PFSK-1 (cell line): ENCODE measurements around the gene UBASH3A.

Experiments used
- FOXP2 ChIP-seq: optimal IDR thresholded peaks from 2 replicates; pipeline ENCODE3; 2011; ENCODE audit warnings: borderline replicate concordance, control low read depth, inconsistent platforms; ENCODE audit not compliant: insufficient read depth; ENCODE audit errors: extremely low read length, extremely low read depth
- POLR2AphosphoS5 ChIP-seq: IDR thresholded peaks from 2 replicates; pipeline ENCODE4 v1.6.1; 2012; ENCODE audit warnings: low read depth, mild to moderate bottlenecking, control low read depth, low read length, moderate library complexity
- SIN3A ChIP-seq: IDR thresholded peaks from 2 replicates; pipeline ENCODE4 v1.6.1; 2012; ENCODE audit warnings: mild to moderate bottlenecking, low read length, moderate library complexity, borderline replicate concordance; ENCODE audit not compliant: insufficient read depth
- TAF1 ChIP-seq: IDR thresholded peaks from 2 replicates; pipeline ENCODE4 v1.6.1; 2012; ENCODE audit warnings: low read length, control low read depth, borderline replicate concordance; ENCODE audit not compliant: insufficient read depth
- TF ChIP-seq, protein P1 (sequence below), 2 experiments: IDR thresholded peaks; 2 replicates each; pipeline versions ENCODE4 v1.6.1 to v1.8.0; 2011 to 2012; ENCODE audit warnings: low read depth in 2 of 2, low read length in 2 of 2, control low read depth in 1 of 2, inconsistent platforms in 1 of 2, mild to moderate bottlenecking in 1 of 2, moderate library complexity in 1 of 2; ENCODE audit not compliant: insufficient read depth in 1 of 2

The UBASH3A gene

DNA sequence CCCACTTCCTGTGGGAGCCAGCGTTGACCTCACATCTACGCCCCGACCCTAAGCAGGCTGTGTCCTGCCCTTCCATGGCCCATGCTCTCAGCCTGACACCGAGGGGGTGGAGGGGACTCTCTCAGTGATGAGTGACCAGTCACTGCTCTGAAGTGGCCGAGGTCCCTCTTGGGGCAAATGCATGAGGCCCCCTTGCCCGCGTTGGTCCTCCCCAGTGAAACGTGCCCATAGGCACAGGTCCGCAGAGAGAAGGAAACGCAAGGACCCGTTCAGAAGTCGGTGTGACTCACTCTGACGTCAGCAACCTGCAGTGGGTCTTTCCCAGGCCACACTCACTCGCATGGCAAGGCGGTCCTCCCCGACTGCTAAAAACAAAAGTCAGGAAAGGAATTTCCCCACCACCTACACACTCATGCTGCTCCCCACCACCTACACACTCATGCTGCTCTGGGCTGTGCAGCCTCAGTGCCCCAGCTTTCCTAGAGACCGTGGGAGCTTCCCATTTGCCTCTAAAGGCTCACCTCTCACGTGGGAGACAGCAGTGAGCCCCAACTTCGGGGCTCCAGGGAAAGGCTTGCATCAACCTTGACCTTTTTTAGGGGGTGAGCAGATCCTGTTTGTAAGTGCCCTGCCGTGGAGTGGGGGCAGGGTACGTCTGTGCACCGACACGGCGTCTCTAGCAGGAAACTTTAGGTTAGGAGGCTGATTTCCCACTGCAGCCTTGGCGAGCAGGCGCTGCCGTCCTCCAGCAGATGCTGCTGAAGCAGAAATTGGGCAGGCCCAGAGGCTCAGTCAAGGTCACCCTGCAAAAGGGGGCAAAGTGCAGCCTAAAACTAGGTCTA, 11.4 kb downstream of the UBASH3A start:
- TF ChIP-seq SIN3A = no peak
- TF ChIP-seq POLR2AphosphoS5 = no peak
- TF ChIP-seq, protein P1, sequence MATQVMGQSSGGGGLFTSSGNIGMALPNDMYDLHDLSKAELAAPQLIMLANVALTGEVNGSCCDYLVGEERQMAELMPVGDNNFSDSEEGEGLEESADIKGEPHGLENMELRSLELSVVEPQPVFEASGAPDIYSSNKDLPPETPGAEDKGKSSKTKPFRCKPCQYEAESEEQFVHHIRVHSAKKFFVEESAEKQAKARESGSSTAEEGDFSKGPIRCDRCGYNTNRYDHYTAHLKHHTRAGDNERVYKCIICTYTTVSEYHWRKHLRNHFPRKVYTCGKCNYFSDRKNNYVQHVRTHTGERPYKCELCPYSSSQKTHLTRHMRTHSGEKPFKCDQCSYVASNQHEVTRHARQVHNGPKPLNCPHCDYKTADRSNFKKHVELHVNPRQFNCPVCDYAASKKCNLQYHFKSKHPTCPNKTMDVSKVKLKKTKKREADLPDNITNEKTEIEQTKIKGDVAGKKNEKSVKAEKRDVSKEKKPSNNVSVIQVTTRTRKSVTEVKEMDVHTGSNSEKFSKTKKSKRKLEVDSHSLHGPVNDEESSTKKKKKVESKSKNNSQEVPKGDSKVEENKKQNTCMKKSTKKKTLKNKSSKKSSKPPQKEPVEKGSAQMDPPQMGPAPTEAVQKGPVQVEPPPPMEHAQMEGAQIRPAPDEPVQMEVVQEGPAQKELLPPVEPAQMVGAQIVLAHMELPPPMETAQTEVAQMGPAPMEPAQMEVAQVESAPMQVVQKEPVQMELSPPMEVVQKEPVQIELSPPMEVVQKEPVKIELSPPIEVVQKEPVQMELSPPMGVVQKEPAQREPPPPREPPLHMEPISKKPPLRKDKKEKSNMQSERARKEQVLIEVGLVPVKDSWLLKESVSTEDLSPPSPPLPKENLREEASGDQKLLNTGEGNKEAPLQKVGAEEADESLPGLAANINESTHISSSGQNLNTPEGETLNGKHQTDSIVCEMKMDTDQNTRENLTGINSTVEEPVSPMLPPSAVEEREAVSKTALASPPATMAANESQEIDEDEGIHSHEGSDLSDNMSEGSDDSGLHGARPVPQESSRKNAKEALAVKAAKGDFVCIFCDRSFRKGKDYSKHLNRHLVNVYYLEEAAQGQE (IDR thresholded peaks at IDR 0.05; ENCODE audit: insufficient read depth in 1 of 2, low read depth in 2 of 2, low read length in 2 of 2) = no peak
- no peak for TF ChIP-seq FOXP2
- TF ChIP-seq TAF1 = no peak

DNA sequence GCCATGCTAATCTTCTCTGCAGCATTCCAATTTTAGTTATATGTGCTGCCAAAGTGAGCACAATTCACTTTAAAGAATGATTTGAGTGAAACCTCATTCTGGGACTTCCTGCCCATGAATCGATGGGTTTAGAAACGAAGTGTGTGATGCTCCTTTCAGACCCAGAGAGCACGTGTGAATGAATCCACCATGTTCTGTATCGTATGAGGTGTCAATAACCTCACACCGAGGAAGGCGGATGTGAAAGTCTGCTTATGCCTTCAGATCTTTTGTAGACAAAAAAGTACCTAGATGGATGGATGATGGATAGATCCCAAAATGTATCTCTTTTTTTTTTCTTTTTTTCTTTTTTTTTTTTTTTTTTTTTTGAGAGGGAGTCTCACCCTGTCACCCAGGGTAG, 13.8 kb downstream of the UBASH3A start:
- TF ChIP-seq SIN3A (no peak), POLR2AphosphoS5 (no peak), TAF1 (no peak), FOXP2 (no peak)
- TF ChIP-seq, protein P1 (IDR thresholded peaks at IDR 0.05; ENCODE audit: insufficient read depth in 1 of 2, low read depth in 2 of 2, low read length in 2 of 2) = no peak

DNA sequence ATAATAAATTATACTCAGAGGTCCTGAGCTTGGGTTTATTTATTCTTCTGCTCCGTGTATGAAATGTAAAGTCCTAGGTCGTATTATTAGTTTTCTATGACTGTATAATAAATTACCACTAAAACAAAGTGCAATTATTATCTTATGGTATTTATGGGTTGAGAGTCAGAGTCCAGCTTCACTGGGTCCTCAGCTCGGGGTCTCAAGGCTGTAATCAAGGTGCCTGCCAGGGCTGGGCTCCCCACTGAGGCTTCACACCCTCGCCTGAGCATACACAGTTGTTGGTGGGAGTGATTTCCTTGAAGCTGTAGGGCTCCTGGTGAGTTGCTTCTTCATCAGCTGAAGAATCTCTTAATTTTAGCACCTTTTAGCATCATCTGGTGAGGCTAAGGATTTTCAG, 15.2 kb downstream of the UBASH3A start:
- no peak for TF ChIP-seq FOXP2
- no peak for TF ChIP-seq SIN3A

DNA sequence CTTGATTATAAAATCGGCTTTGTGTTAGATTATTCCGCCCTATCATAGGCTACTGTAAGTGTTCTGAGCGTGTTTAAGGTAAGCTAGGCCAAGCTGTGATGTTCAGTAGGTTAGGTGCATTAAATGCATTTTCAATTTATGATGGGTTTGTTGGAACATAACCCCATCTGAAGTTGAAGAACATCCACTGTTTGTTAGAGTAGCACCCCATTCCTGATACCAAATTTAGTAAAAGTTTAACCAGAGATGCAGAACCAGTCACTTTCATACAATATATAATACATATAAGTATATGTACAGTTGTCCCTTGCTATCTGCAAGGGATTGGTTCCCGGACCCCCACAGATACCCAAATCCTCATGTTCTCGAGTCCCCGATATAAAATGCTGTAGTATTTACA, 16.1 kb downstream of the UBASH3A start:
- no peak for TF ChIP-seq SIN3A
- TF ChIP-seq FOXP2 = no peak

DNA sequence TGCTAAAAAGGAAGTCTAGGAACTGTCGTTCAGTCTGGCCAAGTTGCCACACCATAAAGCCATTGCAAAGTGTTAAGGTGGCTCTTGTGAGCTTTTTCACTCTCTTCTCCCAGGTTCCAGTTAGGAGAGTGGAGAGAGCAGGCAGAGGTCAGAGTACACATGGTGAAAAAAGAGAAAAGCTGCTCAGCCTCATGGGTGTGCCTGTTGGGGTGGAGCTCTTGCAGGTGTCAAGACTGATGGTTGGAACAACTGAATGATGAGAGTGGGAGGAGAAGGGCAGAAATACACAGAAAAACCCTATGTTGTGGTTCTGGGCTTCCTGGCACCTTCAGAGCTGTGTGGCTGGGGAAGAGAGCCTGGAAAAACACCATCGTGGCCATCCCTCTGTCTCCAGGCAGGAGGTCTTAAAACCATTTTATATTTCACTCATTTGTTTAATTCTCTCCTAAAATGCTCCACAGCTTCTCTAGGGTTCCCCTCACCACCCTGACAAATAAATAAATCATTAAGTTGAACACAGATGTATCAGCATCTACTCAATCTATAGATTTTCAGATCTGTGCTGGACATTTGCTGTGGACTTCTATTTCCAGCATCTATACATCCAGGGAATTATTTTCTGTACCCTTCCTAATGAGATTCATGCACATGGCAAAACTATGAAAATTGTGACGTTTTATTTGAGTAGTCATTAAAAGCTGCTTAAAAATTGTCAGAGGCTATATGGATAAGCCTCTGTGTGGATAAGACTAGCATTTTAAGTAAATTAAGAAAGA, 17.5 kb downstream of the UBASH3A start:
- no peak for TF ChIP-seq POLR2AphosphoS5
- no peak for TF ChIP-seq FOXP2
- TF ChIP-seq TAF1 = no peak
- TF ChIP-seq SIN3A = no peak
- TF ChIP-seq, protein P1 (IDR thresholded peaks at IDR 0.05; ENCODE audit: insufficient read depth in 1 of 2, low read depth in 2 of 2, low read length in 2 of 2) = no peak

DNA sequence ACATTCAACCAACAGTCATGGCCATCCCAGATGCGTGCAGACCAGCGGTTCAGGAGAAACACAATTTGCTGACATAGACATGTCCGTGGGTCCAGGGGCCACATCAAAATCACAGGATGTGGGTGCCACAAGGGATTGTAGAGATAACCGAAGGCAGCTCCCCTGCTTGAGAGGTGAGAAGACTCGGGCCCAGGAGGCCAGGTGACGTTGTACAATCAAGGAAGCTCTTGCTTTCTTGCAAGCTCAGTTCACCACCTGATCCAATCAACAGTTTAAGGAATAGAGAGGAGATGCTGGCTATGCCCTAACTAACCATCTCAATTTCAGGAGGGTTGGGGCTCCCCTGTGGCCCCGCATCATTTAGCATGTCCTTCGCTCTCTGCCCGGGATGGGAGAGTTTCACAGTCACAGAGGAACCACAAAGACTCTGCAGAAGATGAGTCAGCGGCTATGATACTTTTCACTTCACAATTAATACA, 19.5 kb downstream of the UBASH3A start:
- TF ChIP-seq POLR2AphosphoS5 (no peak), SIN3A (no peak), FOXP2 (no peak), TAF1 (no peak)
- TF ChIP-seq, protein P1 (IDR thresholded peaks at IDR 0.05; ENCODE audit: insufficient read depth in 1 of 2, low read depth in 2 of 2, low read length in 2 of 2) = no peak
